ENCODE data around the gene NPIPB2. TPM values are rescaled to one million over a fixed set of nuclear protein-coding genes. Genes with fewer than 3 reads are reported as not detected.

NPIPB2 gene
- total and polyA plus RNA-seq, 2 of the 13 experiments (the other 11 are each of a cell fraction or from before 2014, with no cell fraction given), result 1.8 to 4.1 TPM

DNA sequence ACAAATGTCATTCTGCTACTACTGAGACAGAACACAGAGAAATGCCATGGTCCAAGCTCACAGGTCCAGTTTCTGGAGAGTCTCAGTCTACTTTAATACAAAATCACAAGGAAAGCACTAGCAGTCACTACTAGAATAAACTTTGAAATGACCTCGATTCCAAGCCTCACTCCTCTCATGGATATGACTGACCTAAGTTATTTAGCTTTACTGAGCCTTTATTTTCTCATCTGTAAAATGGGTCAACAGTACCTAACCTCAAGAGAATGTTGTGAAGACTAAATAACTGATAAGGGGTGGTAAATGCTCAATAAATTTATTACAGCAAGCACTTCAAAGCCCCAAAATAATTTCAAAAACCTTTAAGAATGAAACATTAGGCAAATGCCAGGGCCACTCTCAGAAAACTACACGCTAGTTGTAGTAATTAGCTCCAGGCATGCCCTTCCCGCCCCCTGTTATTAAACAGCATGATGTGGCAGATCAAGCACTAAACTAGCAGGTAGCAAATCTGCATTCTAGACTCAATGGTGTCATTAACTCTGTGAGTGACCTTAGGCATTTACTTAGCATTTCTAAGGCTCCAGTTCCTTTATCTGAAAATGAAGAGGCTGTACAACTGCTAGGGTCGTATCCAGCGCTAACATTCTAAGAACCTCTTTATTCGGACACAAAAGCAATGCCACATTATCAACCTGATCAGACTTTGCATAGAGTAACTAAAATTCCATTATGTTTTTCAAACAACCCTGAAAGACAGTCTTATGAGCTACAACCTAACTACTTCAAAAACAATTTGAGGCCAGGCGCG is 34.5 kb downstream of the NPIPB2 start (continued):
- TF ChIP-seq, protein P1, sequence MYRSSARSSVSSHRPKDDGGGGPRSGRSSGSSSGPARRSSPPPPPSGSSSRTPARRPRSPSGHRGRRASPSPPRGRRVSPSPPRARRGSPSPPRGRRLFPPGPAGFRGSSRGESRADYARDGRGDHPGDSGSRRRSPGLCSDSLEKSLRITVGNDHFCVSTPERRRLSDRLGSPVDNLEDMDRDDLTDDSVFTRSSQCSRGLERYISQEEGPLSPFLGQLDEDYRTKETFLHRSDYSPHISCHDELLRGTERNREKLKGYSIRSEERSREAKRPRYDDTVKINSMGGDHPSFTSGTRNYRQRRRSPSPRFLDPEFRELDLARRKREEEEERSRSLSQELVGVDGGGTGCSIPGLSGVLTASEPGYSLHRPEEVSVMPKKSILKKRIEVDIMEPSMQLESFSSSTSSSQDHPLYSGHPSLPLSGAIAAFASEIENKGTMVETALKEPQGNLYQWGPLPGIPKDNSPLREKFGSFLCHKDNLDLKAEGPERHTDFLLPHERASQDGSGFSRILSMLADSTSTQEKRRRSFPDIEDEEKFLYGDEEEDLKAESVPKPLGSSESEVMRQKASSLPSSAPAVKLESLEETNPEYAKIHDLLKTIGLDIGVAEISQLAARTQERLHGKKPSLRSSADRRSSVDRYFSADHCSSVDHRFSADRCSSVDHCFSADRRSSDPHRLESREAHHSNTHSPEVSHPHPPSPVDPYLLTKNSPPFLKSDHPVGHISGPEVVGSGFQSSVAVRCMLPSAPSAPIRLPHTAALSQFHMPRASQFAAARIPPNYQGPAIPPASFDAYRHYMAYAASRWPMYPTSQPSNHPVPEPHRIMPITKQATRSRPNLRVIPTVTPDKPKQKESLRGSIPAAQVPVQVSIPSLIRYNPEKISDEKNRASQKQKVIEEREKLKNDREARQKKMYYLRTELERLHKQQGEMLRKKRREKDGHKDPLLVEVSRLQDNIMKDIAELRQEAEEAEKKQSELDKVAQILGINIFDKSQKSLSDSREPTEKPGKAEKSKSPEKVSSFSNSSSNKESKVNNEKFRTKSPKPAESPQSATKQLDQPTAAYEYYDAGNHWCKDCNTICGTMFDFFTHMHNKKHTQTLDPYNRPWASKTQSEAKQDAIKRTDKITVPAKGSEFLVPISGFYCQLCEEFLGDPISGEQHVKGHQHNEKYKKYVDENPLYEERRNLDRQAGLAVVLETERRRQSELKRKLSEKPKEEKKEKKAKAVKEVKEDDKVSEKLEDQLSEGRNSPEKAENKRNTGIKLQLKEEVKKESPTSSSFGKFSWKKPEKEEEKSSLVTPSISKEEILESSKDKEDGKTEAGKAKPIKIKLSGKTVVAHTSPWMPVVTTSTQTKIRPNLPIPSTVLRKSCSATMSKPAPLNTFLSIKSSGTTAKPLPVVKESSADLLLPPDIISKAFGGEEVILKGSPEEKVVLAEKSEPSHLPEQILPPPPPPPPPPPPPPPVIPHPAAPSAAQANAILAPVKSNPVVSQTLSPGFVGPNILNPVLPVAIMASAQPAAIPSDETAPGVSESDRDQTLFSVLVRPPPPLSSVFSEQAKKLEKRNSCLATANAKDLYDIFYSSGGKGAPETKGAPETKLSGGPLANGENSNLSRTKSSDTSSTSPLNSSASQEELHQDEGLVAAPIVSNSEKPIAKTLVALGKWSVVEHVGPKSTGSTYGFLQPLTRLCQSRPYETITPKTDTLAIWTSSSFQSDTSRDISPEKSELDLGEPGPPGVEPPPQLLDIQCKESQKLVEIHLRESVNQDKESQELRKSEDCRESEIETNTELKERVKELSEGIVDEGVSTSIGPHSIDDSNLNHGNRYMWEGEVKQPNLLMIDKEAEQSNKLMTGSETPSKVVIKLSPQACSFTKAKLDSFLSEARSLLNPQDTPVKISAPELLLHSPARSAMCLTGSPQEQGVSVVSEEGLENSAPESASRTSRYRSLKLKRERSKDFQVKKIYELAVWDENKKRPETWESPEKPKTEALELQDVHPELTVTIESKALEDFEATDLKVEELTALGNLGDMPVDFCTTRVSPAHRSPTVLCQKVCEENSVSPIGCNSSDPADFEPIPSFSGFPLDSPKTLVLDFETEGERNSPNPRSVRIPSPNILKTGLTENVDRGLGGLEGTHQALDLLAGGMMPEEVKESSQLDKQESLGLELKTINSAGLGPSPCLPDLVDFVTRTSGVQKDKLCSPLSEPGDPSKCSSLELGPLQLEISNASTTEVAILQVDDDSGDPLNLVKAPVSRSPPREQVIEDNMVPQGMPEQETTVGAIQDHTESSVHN (CRISPR knock-in tag; IDR thresholded peaks at IDR 0.05), result no peak
- no peak for TF ChIP-seq SIX4 (CRISPR knock-in tag; IDR thresholded peaks at IDR 0.05)
- TF ChIP-seq ZNF674 (CRISPR knock-in tag; IDR thresholded peaks at IDR 0.05; ENCODE audit: low read depth), result no peak
- TF ChIP-seq CHD4 (IDR thresholded peaks at IDR 0.05; ENCODE audit: borderline replicate concordance, low read length), result peak; percentile 99
- TF ChIP-seq ZNF333 (CRISPR knock-in tag; IDR thresholded peaks at IDR 0.05; ENCODE audit: borderline replicate concordance), result no peak
- no peak for TF ChIP-seq ZNF207 (IDR thresholded peaks at IDR 0.05; ENCODE audit: borderline replicate concordance)
- TF ChIP-seq, protein P2, sequence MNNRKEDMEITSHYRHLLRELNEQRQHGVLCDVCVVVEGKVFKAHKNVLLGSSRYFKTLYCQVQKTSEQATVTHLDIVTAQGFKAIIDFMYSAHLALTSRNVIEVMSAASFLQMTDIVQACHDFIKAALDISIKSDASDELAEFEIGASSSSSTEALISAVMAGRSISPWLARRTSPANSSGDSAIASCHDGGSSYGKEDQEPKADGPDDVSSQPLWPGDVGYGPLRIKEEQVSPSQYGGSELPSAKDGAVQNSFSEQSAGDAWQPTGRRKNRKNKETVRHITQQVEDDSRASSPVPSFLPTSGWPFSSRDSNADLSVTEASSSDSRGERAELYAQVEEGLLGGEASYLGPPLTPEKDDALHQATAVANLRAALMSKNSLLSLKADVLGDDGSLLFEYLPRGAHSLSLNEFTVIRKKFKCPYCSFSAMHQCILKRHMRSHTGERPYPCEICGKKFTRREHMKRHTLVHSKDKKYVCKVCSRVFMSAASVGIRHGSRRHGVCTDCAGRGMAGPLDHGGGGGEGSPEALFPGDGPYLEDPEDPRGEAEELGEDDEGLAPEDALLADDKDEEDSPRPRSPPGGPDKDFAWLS (CRISPR knock-in tag; IDR thresholded peaks at IDR 0.05; ENCODE audit: borderline replicate concordance), result no peak
- no peak for TF ChIP-seq ZMYM4 (CRISPR knock-in tag; IDR thresholded peaks at IDR 0.05)
- TF ChIP-seq HNRNPLL (IDR thresholded peaks at IDR 0.05; ENCODE audit: low read depth, low read length, poor library complexity, severe bottlenecking), result no peak
- TF ChIP-seq ZNF761 (CRISPR knock-in tag; conservative IDR thresholded peaks at IDR 0.05), result no peak
- no peak for TF ChIP-seq ZNF556 (CRISPR knock-in tag; IDR thresholded peaks at IDR 0.05; ENCODE audit: borderline replicate concordance)
- no peak for TF ChIP-seq ATAD3A (CRISPR knock-in tag; IDR thresholded peaks at IDR 0.05)
- no peak for TF ChIP-seq GTF3A (CRISPR knock-in tag; conservative IDR thresholded peaks at IDR 0.05)
